ENCODE results near the gene GDF3.
A peak's percentile ranks its signal among the peaks of the same experiment; 100 is the strongest.
"Not testable (repeated sequence)": the region's sequence is repeated elsewhere in the genome, so short reads cannot be mapped to it uniquely, and the experiment has no call there.

Gene GDF3

DNA sequence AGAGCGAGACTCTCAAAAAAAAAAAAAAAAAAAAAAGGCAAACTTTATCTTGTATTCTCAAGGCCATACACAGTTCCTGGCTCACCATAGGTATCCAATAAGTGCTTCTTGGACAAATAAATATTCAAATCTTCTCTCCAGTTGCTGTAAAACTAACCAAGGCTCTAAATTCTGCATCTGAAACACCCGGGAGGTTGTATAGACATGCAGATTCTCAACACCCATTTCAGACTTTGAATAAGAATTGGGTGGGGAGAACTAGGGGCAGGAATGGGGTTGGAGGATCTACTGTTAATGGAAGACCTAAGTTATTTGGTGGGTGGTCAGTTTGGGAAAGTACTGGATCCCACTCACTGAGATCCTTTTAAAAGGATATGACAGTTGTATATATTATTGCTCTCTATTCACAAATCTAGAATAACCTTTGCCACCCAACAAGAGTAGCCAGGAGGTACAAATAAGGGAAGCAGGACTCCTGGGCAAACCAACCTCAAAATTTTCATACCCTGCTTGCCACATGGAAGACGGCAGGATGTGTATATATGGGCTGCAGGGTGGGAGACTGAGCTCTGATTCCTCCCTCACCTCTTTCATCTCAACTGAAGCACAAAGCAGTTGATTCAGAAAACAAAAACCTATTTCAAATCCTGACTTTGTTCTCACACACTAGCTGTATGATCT lies 879 bp downstream of the GDF3 start:
- in situ Hi-C loops (cut with MboI; ENCODE audit: low sequenced_read_pairs, unreplicated experiment), result no loop called here
- TF ChIP-seq CTCF (IDR thresholded peaks at IDR 0.05; ENCODE audit: borderline replicate concordance, control extremely low read depth, extremely low read depth, insufficient read depth, missing control alignments), result no peak
- DNase-seq (ENCODE audit: low spot score), result no peak

DNA sequence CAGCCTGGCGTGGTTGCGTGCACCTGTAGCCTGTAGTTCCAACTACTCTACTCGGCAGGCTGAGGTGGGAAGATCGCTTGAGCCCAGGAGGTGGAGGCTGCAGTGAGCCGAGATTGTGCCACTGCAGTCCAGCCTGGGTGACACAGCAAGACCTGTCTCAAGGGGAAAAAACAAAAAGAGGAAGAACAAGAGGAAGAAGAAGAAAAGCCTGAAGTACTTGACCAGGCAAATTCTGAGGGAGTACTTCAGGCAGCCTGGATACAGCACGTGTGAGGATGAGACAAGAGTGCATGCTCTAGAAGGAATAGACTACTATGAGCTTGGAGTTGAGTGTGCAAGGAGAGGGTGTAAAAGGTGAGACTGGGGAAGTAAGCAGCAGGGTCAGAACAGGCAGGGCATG lies 1.8 kb downstream of the GDF3 start:
- no peak for DNase-seq (ENCODE audit: low spot score)
- in situ Hi-C loops (cut with MboI; ENCODE audit: low sequenced_read_pairs, unreplicated experiment), result no loop called here
- no peak for TF ChIP-seq CTCF (IDR thresholded peaks at IDR 0.05; ENCODE audit: borderline replicate concordance, control extremely low read depth, extremely low read depth, insufficient read depth, missing control alignments)

GRCh38 chr12:7681535-7681934 lies 14.0 kb downstream of the GDF3 start:
- TF ChIP-seq CTCF (IDR thresholded peaks at IDR 0.05; ENCODE audit: borderline replicate concordance, control extremely low read depth, extremely low read depth, insufficient read depth, missing control alignments), result no peak
- in situ Hi-C loops (cut with MboI; ENCODE audit: low sequenced_read_pairs, unreplicated experiment), result no loop called here
- no peak for DNase-seq (ENCODE audit: low spot score)

GRCh38 chr12:7679251-7680045 lies 16.1 kb downstream of the GDF3 start:
- DNase-seq (ENCODE audit: low spot score), result no peak
- no peak for TF ChIP-seq CTCF (IDR thresholded peaks at IDR 0.05; ENCODE audit: borderline replicate concordance, control extremely low read depth, extremely low read depth, insufficient read depth, missing control alignments)
- in situ Hi-C loops (cut with MboI; ENCODE audit: low sequenced_read_pairs, unreplicated experiment), result loop anchor here (5.0 kb wide), 1 partner anchor 128 kb away; no protein-coding TSS in a partner anchor

- no peak for DNase-seq (ENCODE audit: low spot score)
- in situ Hi-C loops (cut with MboI; ENCODE audit: low sequenced_read_pairs, unreplicated experiment), result loop anchor here (5.0 kb wide), 1 partner anchor 129 kb away; no protein-coding TSS in a partner anchor
- TF ChIP-seq CTCF (IDR thresholded peaks at IDR 0.05; ENCODE audit: borderline replicate concordance, control extremely low read depth, extremely low read depth, insufficient read depth, missing control alignments), result no peak
These were observed 16.8 kb downstream of the GDF3 start for GRCh38 chr12:7678744-7679143.

DNA sequence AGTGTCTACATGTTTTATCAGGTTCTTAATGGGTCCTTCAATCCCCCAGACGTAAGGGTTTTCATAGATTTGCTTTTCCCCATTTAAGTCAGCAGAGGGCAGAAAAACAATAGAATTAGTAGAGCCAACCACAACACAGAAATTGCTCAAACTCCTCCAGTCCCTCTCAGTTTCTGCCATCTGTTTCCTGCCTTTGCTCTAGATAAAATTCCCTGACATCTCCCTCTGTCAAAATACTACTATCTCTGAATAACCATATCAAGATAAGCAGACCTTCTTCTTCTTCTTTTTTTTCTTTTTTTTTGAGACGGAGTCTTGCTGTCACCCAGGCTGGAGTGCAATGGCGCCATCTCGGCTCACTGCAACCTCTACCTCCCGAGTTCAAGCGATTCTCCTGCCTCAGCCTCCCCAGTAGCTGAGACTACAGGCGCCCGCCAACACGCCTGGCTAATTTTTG lies 18.1 kb downstream of the GDF3 start:
- TF ChIP-seq CTCF (IDR thresholded peaks at IDR 0.05; ENCODE audit: borderline replicate concordance, control extremely low read depth, extremely low read depth, insufficient read depth, missing control alignments), result peak; percentile 36
- in situ Hi-C loops (cut with MboI; ENCODE audit: low sequenced_read_pairs, unreplicated experiment), result loop anchor here (5.0 kb wide), 1 partner anchor 130 kb away; no protein-coding TSS in a partner anchor
- DNase-seq (ENCODE audit: low spot score), result peak; percentile 70

DNA sequence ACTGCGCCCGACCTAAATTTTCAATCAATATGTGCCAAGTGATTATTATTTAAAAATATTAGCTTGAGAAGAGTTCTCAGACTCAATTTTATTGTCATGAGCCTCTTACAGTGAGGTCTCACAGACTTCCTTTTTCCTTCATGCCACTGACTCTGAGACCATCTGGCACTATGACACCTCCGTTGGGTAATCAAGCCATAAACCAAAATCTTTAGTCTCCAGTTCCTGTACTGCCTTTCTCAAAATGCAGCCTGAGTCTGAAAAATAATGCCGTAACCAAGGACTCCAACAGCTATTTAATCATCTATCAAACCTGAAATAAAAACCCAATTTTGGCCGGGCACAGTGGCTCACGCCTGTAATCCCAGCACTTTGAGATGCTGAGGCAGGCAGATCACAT lies 20.1 kb downstream of the GDF3 start:
- in situ Hi-C loops (cut with MboI; ENCODE audit: low sequenced_read_pairs, unreplicated experiment), result loop anchor here (5.0 kb wide), 1 partner anchor 132 kb away; no protein-coding TSS in a partner anchor

More for the DNA sequence above, 20.1 kb downstream of the GDF3 start:
- DNase-seq (ENCODE audit: low spot score), result not testable (repeated sequence)
